A549 (cell line): ENCODE data around the gene TRIAP1. TPM values are rescaled to one million over a fixed set of nuclear protein-coding genes. Genes with fewer than 3 reads are reported as not detected.

Experiments used
- ATAC-seq, 2 experiments: fragments of 200-7000 bp in 1 of 2; fragments of >200 bp in 1 of 2; cut with Nextera tagmentation in 1 of 2; cut with Tn5 transposase in 1 of 2; 3 replicates each; pipeline versions ENCODE4 v1.8.0 to v1.9.1; 2018 to 2020; ENCODE audit warnings: mild to moderate bottlenecking in 1 of 2, moderate library complexity in 1 of 2
- CTCF ChIA-PET: fragments of 300-600 bp; sonication (Branson Sonifier 250); formaldehyde crosslinking; extraction: SDS; loops from one replicate; lab custom pipeline; 2021; ENCODE audit warnings: antibody characterized with exemption, inconsistent platforms; lab: Yijun Ruan, JAX
- POLR2A ChIA-PET: fragments of 350-600 bp; formaldehyde crosslinking; extraction: SDS; loops from one replicate; lab custom pipeline; 2021; ENCODE audit warnings: antibody characterized with exemption, inconsistent platforms; lab: Yijun Ruan, JAX
- DNase-seq, 2 experiments: peaks; one replicate each; pipeline versions ENCODE4 v3.0.0 to v3.0.0-alpha.2; 2011 to 2016; ENCODE audit warnings: low read depth in 1 of 2, low spot score in 1 of 2
- FAIRE-seq: peaks from 2 replicates; lab custom pipeline; 2011; peaks lifted over from hg19 to GRCh38; lab: Jason Lieb, UNC
- H3K27ac ChIP-seq, 2 experiments: fragments of >200 bp; sonication (Bioruptor Twin); formaldehyde crosslinking; 3 replicates each; pipeline ENCODE4 v1.5.1; 2016 to 2017
- H3K4me1 ChIP-seq: fragments of >200 bp; sonication (Bioruptor Twin); formaldehyde crosslinking; 3 replicates; pipeline ENCODE4 v1.6.1; 2016
- H3K4me2 ChIP-seq: fragments of >200 bp; sonication (Bioruptor Twin); formaldehyde crosslinking; 3 replicates; pipeline ENCODE4 v1.6.1; 2016
- H3K4me3 ChIP-seq: fragments of >200 bp; sonication (Bioruptor Twin); formaldehyde crosslinking; 3 replicates; pipeline ENCODE4 v1.5.1; 2016
- H3K9me3 ChIP-seq: fragments of >200 bp; sonication (Bioruptor Twin); formaldehyde crosslinking; 3 replicates; pipeline ENCODE4 v1.6.1; 2016
- BHLHE40 ChIP-seq: IDR thresholded peaks from 2 replicates; pipeline ENCODE4 v1.6.1; 2012; ENCODE audit warnings: low read depth, low read length, inconsistent platforms
- CBX2 ChIP-seq: fragments of 200-600 bp; sonication (generic); IDR thresholded peaks from 2 replicates; pipeline ENCODE4 v1.6.1; 2016; ENCODE audit warnings: low read depth, mild to moderate bottlenecking, borderline replicate concordance
- CEBPB ChIP-seq, 2 experiments: fragments of >200 bp in 1 of 2; sonication (Bioruptor Twin) in 1 of 2; formaldehyde crosslinking in 1 of 2; IDR thresholded peaks; 2 replicates each; pipeline ENCODE4 v1.6.1; 2012 to 2016
- CHD2 ChIP-seq: fragments of 150-350 bp; IDR thresholded peaks from 2 replicates; pipeline ENCODE4 v1.6.1; 2014; ENCODE audit warnings: low read length; ENCODE audit not compliant: partially characterized antibody
- CHD4 ChIP-seq: fragments of 200-600 bp; sonication (generic); IDR thresholded peaks from 2 replicates; pipeline ENCODE4 v1.6.1; 2016; ENCODE audit warnings: antibody characterized with exemption, mild to moderate bottlenecking, borderline replicate concordance
- CTCF ChIP-seq: fragments of >200 bp; sonication (Bioruptor Twin); formaldehyde crosslinking; IDR thresholded peaks from 3 replicates; pipeline ENCODE4 v1.5.1; 2016
- EP300 ChIP-seq, 2 experiments: fragments of >200 bp; sonication (Bioruptor Twin); formaldehyde crosslinking; IDR thresholded peaks; 2 replicates in 1 of 2; 3 replicates in 1 of 2; pipeline ENCODE4 v1.6.1; 2016 to 2017
- FOSB ChIP-seq: fragments of 250-450 bp; sonication (Bioruptor Pico); IDR thresholded peaks from 2 replicates; pipeline ENCODE4 v1.5.0; 2020; ENCODE audit warnings: mild to moderate bottlenecking, moderate library complexity
- FOSL2 ChIP-seq, 2 experiments: fragments of 450-650 bp in 1 of 2; fragments of >200 bp in 1 of 2; sonication (Bioruptor Twin) in 1 of 2; formaldehyde crosslinking; IDR thresholded peaks; 2 replicates each; pipeline versions ENCODE4 v1.5.0 to v1.6.1; 2016 to 2020; ENCODE audit warnings: mild to moderate bottlenecking in 1 of 2, moderate library complexity in 1 of 2
- FOXS1 ChIP-seq: fragments of 250-450 bp; sonication (Bioruptor Pico); IDR thresholded peaks from 2 replicates; pipeline ENCODE4 v1.5.0; 2020; ENCODE audit warnings: mild to moderate bottlenecking, moderate library complexity
- GATA3 ChIP-seq: IDR thresholded peaks from 2 replicates; pipeline ENCODE4 v1.6.1; 2012; ENCODE audit warnings: borderline replicate concordance
- HDAC2 ChIP-seq: fragments of 200-600 bp; sonication (generic); IDR thresholded peaks from 2 replicates; pipeline ENCODE4 v1.6.1; 2016
- HOXB13 ChIP-seq: fragments of 250-450 bp; sonication (Bioruptor Pico); IDR thresholded peaks from 2 replicates; pipeline ENCODE4 v1.5.0; 2020; ENCODE audit warnings: low read depth, mild to moderate bottlenecking, moderate library complexity
- JUNB ChIP-seq: fragments of >200 bp; sonication (Bioruptor Twin); formaldehyde crosslinking; IDR thresholded peaks from 2 replicates; pipeline ENCODE4 v1.6.1; 2016
- KDM1A ChIP-seq: fragments of 200-600 bp; sonication (generic); IDR thresholded peaks from 2 replicates; pipeline ENCODE4 v1.6.1; 2016; ENCODE audit warnings: low read depth, mild to moderate bottlenecking
- KDM5A ChIP-seq: fragments of 200-600 bp; sonication (generic); IDR thresholded peaks from 2 replicates; pipeline ENCODE4 v1.6.1; 2016; ENCODE audit warnings: antibody characterized with exemption, mild to moderate bottlenecking
- MYC ChIP-seq: IDR thresholded peaks from 2 replicates; pipeline ENCODE4 v1.6.1; 2012; ENCODE audit warnings: mild to moderate bottlenecking, inconsistent platforms, low read length, improper control_type of control experiment, borderline replicate concordance
- NFE2L2 ChIP-seq: fragments of 150-350 bp; conservative IDR thresholded peaks from 2 replicates; pipeline ENCODE4 v1.6.1; 2014; ENCODE audit warnings: low read length
- PHF8 ChIP-seq: fragments of 200-600 bp; sonication (generic); IDR thresholded peaks from 2 replicates; pipeline ENCODE4 v1.6.1; 2016; ENCODE audit warnings: low read depth, mild to moderate bottlenecking, antibody characterized with exemption, moderate library complexity, borderline replicate concordance
- POLR2A ChIP-seq: IDR thresholded peaks from 2 replicates; pipeline ENCODE4 v1.6.1; 2012; ENCODE audit warnings: mild to moderate bottlenecking, low read length
- RNF2 ChIP-seq: fragments of 200-600 bp; sonication (generic); IDR thresholded peaks from 2 replicates; pipeline ENCODE4 v1.6.1; 2016; ENCODE audit warnings: low read depth, mild to moderate bottlenecking, antibody characterized with exemption, moderate library complexity, borderline replicate concordance
- SREBF2 ChIP-seq: fragments of 450-650 bp; IDR thresholded peaks from 2 replicates; pipeline ENCODE4 v1.6.1; 2014; ENCODE audit warnings: mild to moderate bottlenecking, moderate library complexity
- TP53 ChIP-seq: fragments of 250-450 bp; sonication (Bioruptor Pico); IDR thresholded peaks from 2 replicates; pipeline ENCODE4 v1.5.0; 2021; ENCODE audit warnings: mild to moderate bottlenecking, moderate library complexity
- ZC3H11A ChIP-seq: fragments of 450-650 bp; IDR thresholded peaks from 2 replicates; pipeline ENCODE4 v1.6.1; 2014; ENCODE audit warnings: antibody characterized with exemption, mild to moderate bottlenecking
- WGBS: methylation state at CpG from one replicate; pipeline ENCODE4 v1.1.6; 2017; ENCODE audit errors: missing lambda C conversion rate; 5-methylcytosine and 5-hydroxymethylcytosine counted together
- polyA plus RNA-seq, 4 experiments: library from polyadenylated mRNA; depleted of rRNA in 3 of 4; stranded (reverse); fragments of >200 nt; fragmentation: RNase III in 1 of 4; extraction: RNeasy Plus Mini Kit Qiagen cat#74134 plus additional on column Dnase treatment in 1 of 4; gene quantifications; 2 replicates in 3 of 4; 3 replicates in 1 of 4; pipeline ENCODE4 v1.2.3, GENCODE V29; 2011 to 2017
- TF ChIP-seq, protein P1 (sequence below): fragments of 450-650 bp; IDR thresholded peaks from 2 replicates; pipeline ENCODE4 v1.6.1; 2014; ENCODE audit warnings: antibody characterized with exemption

Gene TRIAP1
- polyA plus RNA-seq, 2 of the 4 experiments (the other 2 are of a cell fraction): 70.9 to 114 TPM

- Histone ChIP-seq H3K9me3 (no peaks in the 10 kb centered on the region), H3K4me3 (no peak overlapping the region), H3K27ac (no peak overlapping the region), H3K4me1 (no peaks in the 10 kb centered on the region), H3K4me2 (no peak overlapping the region)
- POLR2A ChIA-PET: interaction anchor here (0.5 kb wide), 1 partner anchor 28 kb away, joined by 3 read pairs; no protein-coding TSS in a partner anchor
- CTCF ChIA-PET: interaction anchor here (2.3 kb wide), 1 partner anchor 10 kb away, joined by 6 read pairs; no protein-coding TSS in a partner anchor
- TF ChIP-seq POLR2A (no peak), TP53 (no peak), CHD2 (no peak), EP300 (IDR thresholded peaks at IDR 0.05) (no peak), JUNB (no peak), CTCF (no peak), GATA3 (no peak), FOSL2 (IDR thresholded peaks at IDR 0.05) (no peak), FOSL2 (CRISPR knock-in tag; IDR thresholded peaks at IDR 0.05) (no peak)
- peak in 1 of 2 experiments; percentile 25; a peak in 2 of 6 replicates for ATAC-seq
- FAIRE-seq: no peak
- 73% methylated on average over 32 of the region's 33 CpGs for WGBS
- no peak for DNase-seq
Observed at GRCh38 chr12:120397824-120398540, 48.2 kb downstream of the TRIAP1 start.

DNA sequence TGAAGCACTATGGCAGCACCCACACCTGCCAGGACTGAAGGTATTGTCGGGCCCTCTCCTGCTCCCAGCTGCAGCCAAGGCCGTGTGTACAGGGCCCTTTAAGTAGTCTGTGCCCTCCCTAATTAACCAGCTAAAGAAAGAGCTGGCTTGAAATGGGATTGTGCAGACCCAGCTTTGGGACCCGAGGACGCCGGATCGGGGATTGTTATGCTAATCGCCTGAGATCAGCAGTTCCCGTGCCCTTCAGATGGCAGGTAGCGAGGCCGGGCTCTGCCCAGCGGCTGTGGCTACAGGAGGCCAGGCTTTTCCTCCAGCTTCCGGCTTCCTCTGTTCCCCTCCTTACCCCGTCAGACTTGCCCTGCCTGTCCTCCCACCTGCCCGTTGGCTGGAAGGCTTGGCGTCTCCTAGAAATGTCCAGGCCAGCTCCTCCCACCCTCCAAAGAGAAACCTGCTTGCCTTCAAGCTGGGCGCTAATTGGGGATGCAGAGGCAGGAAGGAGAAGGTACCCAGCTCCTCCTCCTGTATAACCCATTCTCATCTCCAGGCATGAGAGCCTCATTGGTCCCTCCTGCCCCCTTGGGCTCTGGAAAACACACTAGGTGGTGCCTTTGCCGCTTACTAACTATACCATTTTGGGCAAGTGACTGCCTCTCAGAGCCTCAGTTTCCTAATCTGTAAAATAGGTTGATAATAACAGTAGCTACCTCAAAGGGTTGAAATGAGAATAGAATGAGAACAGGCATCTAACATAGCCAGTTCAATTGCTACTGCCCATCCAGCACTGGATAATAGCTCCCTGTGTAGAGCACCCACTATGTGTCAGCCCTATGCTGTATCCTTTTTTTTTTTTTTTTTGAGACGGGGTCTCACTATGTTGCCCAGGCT lies 51.5 kb downstream of the TRIAP1 start:
- Histone ChIP-seq H3K9me3 (no peaks in the 10 kb centered on the region), H3K4me1 (no peaks in the 10 kb centered on the region), H3K4me2 (no peak overlapping the region), H3K27ac (no peak overlapping the region), H3K4me3 (no peak overlapping the region)
- ATAC-seq (peak; percentile 47 to 54; a peak in 4 of 6 replicates), DNase-seq (no peak), FAIRE-seq (no peak)
- ChIA-PET CTCF (interaction anchor here (0.9 to 2.9 kb wide), 3 partner anchors 9 to 128 kb away, joined by 3 to 11 read pairs (median 4); no protein-coding TSS in a partner anchor), POLR2A (no interaction called here)
- WGBS: 78% methylated on average over 18 of the region's 18 CpGs
- TF ChIP-seq PHF8 (no peak), MYC (no peak), CHD4 (no peak), CHD2 (no peak), SREBF2 (no peak), RNF2 (no peak), KDM5A (no peak), FOSB (CRISPR knock-in tag) (no peak), BHLHE40 (no peak), POLR2A (no peak), HOXB13 (CRISPR knock-in tag) (no peak), ZC3H11A (no peak), HDAC2 (no peak), KDM1A (no peak), NFE2L2 (no peak), CEBPB (IDR thresholded peaks at IDR 0.05) (no peak), FOXS1 (CRISPR knock-in tag) (no peak), CBX2 (no peak)
- TF ChIP-seq, protein P1, sequence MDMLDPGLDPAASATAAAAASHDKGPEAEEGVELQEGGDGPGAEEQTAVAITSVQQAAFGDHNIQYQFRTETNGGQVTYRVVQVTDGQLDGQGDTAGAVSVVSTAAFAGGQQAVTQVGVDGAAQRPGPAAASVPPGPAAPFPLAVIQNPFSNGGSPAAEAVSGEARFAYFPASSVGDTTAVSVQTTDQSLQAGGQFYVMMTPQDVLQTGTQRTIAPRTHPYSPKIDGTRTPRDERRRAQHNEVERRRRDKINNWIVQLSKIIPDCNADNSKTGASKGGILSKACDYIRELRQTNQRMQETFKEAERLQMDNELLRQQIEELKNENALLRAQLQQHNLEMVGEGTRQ: no peak

Other genes with a start within 250 kb of the TRIAP1 start
- gene RPLP0, start 245.3 kb downstream of the TRIAP1 start, polyA plus RNA-seq (2011; rRNA removed): 5,441 and 7,182 TPM in 2 replicates
- gene RPLP0, start 245.3 kb downstream of the TRIAP1 start, polyA plus RNA-seq (2017; fragmentation: RNase III; extraction: RNeasy Plus Mini Kit Qiagen cat#74134 plus additional on column Dnase treatment): 3,449 to 3,524 TPM (median 3,456 TPM) in 3 replicates
- 40.1 and 62.8 TPM in 2 replicates for gene PXN, start 180.7 kb downstream of the TRIAP1 start, polyA plus RNA-seq (2011; rRNA removed)
- gene PXN, start 180.7 kb downstream of the TRIAP1 start, polyA plus RNA-seq (2017; fragmentation: RNase III; extraction: RNeasy Plus Mini Kit Qiagen cat#74134 plus additional on column Dnase treatment): 97.0 to 102 TPM (median 98.6 TPM) in 3 replicates
- under 0.01 TPM in 1 of 2 replicates, not detected in the other for gene RNU4-2, start 154.5 kb downstream of the TRIAP1 start, polyA plus RNA-seq (2011; rRNA removed)
- not detected in 3 replicates for gene RNU4-2, start 154.5 kb downstream of the TRIAP1 start, polyA plus RNA-seq (2017; fragmentation: RNase III; extraction: RNeasy Plus Mini Kit Qiagen cat#74134 plus additional on column Dnase treatment)
- not detected in 2 replicates for gene RNU4-1, start 153.1 kb downstream of the TRIAP1 start, polyA plus RNA-seq (2011; rRNA removed)
- not detected in 3 replicates for gene RNU4-1, start 153.1 kb downstream of the TRIAP1 start, polyA plus RNA-seq (2017; fragmentation: RNase III; extraction: RNeasy Plus Mini Kit Qiagen cat#74134 plus additional on column Dnase treatment)
- gene SIRT4, start 144.1 kb downstream of the TRIAP1 start, polyA plus RNA-seq (2011; rRNA removed): 1.6 and 2.6 TPM in 2 replicates
- gene SIRT4, start 144.1 kb downstream of the TRIAP1 start, polyA plus RNA-seq (2017; fragmentation: RNase III; extraction: RNeasy Plus Mini Kit Qiagen cat#74134 plus additional on column Dnase treatment): 0.87 to 1.6 TPM (median 0.95 TPM) in 3 replicates
- gene PLA2G1B, start 118.6 kb downstream of the TRIAP1 start, polyA plus RNA-seq (2011; rRNA removed): 0.21 TPM in 1 of 2 replicates, not detected in the other
- not detected in 3 replicates for gene PLA2G1B, start 118.6 kb downstream of the TRIAP1 start, polyA plus RNA-seq (2017; fragmentation: RNase III; extraction: RNeasy Plus Mini Kit Qiagen cat#74134 plus additional on column Dnase treatment)
- 0.44 and 0.72 TPM in 2 replicates for gene MSI1, start 77.2 kb downstream of the TRIAP1 start, polyA plus RNA-seq (2011; rRNA removed)
- 1.0 to 1.9 TPM (median 1.4 TPM) in 3 replicates for gene MSI1, start 77.2 kb downstream of the TRIAP1 start, polyA plus RNA-seq (2017; fragmentation: RNase III; extraction: RNeasy Plus Mini Kit Qiagen cat#74134 plus additional on column Dnase treatment)
- gene COX6A1, start 8.3 kb downstream of the TRIAP1 start, polyA plus RNA-seq (2011; rRNA removed): 948 and 1,287 TPM in 2 replicates
- gene COX6A1, start 8.3 kb downstream of the TRIAP1 start, polyA plus RNA-seq (2017; fragmentation: RNase III; extraction: RNeasy Plus Mini Kit Qiagen cat#74134 plus additional on column Dnase treatment): 709 to 768 TPM (median 759 TPM) in 3 replicates
- 39.9 and 40.6 TPM in 2 replicates for gene GATC, start 60 bp upstream of the TRIAP1 start, polyA plus RNA-seq (2011; rRNA removed)
- gene GATC, start 60 bp upstream of the TRIAP1 start, polyA plus RNA-seq (2017; fragmentation: RNase III; extraction: RNeasy Plus Mini Kit Qiagen cat#74134 plus additional on column Dnase treatment): 19.7 to 22.5 TPM (median 20.6 TPM) in 3 replicates
- gene SRSF9, start 23.4 kb upstream of the TRIAP1 start, polyA plus RNA-seq (2011; rRNA removed): 173 and 218 TPM in 2 replicates
- gene SRSF9, start 23.4 kb upstream of the TRIAP1 start, polyA plus RNA-seq (2017; fragmentation: RNase III; extraction: RNeasy Plus Mini Kit Qiagen cat#74134 plus additional on column Dnase treatment): 288 to 316 TPM (median 306 TPM) in 3 replicates
- 744 and 825 TPM in 2 replicates for gene DYNLL1, start 49.7 kb upstream of the TRIAP1 start, polyA plus RNA-seq (2011; rRNA removed)
- gene DYNLL1, start 49.7 kb upstream of the TRIAP1 start, polyA plus RNA-seq (2017; fragmentation: RNase III; extraction: RNeasy Plus Mini Kit Qiagen cat#74134 plus additional on column Dnase treatment): 700 to 848 TPM (median 735 TPM) in 3 replicates
- gene COQ5, start 82.8 kb upstream of the TRIAP1 start, polyA plus RNA-seq (2011; rRNA removed): 84.9 and 100.0 TPM in 2 replicates
- gene COQ5, start 82.8 kb upstream of the TRIAP1 start, polyA plus RNA-seq (2017; fragmentation: RNase III; extraction: RNeasy Plus Mini Kit Qiagen cat#74134 plus additional on column Dnase treatment): 46.6 to 49.6 TPM (median 48.9 TPM) in 3 replicates
- gene RNF10, start 88.0 kb upstream of the TRIAP1 start, polyA plus RNA-seq (2011; rRNA removed): 118 and 137 TPM in 2 replicates
- gene RNF10, start 88.0 kb upstream of the TRIAP1 start, polyA plus RNA-seq (2017; fragmentation: RNase III; extraction: RNeasy Plus Mini Kit Qiagen cat#74134 plus additional on column Dnase treatment): 87.0 to 101 TPM (median 99.3 TPM) in 3 replicates
- 111 and 133 TPM in 2 replicates for gene POP5, start 135.0 kb upstream of the TRIAP1 start, polyA plus RNA-seq (2011; rRNA removed)
- gene POP5, start 135.0 kb upstream of the TRIAP1 start, polyA plus RNA-seq (2017; fragmentation: RNase III; extraction: RNeasy Plus Mini Kit Qiagen cat#74134 plus additional on column Dnase treatment): 82.4 to 84.5 TPM (median 84.4 TPM) in 3 replicates
- gene CABP1, start 194.2 kb upstream of the TRIAP1 start, polyA plus RNA-seq (2011; rRNA removed): 0.17 and 0.22 TPM in 2 replicates
- gene CABP1, start 194.2 kb upstream of the TRIAP1 start, polyA plus RNA-seq (2017; fragmentation: RNase III; extraction: RNeasy Plus Mini Kit Qiagen cat#74134 plus additional on column Dnase treatment): 0.08 to 0.16 TPM (median 0.15 TPM) in 3 replicates
- gene MLEC, start 240.8 kb upstream of the TRIAP1 start, polyA plus RNA-seq (2011; rRNA removed): 89.1 and 140 TPM in 2 replicates
- gene MLEC, start 240.8 kb upstream of the TRIAP1 start, polyA plus RNA-seq (2017; fragmentation: RNase III; extraction: RNeasy Plus Mini Kit Qiagen cat#74134 plus additional on column Dnase treatment): 117 to 126 TPM (median 121 TPM) in 3 replicates